H1 (cell line): ENCODE data around the gene SLC7A10. TPM values are rescaled to one million over a fixed set of nuclear protein-coding genes. Genes with fewer than 3 reads are reported as not detected.

ENCODE experiments used
- CTCF ChIA-PET: fragments of 300-600 bp; sonication (Branson Sonifier 250); formaldehyde crosslinking; loops from one replicate; lab custom pipeline; 2021; ENCODE audit not compliant: partially characterized antibody; lab: Charles Lee
- POLR2A ChIA-PET: fragments of 300-600 bp; sonication (Branson Sonifier 250); formaldehyde crosslinking; loops from one replicate; lab custom pipeline; 2021; ENCODE audit warnings: inconsistent platforms; ENCODE audit not compliant: partially characterized antibody; lab: Charles Lee
- DNase-seq, 2 experiments: peaks; one replicate each; pipeline versions ENCODE4 v3.0.0 to v3.0.0-alpha.2; 2010 to 2022; ENCODE audit warnings: low spot score in 2 of 2, low read depth in 1 of 2, mixed read lengths in 1 of 2
- FAIRE-seq: peaks from 2 replicates; lab custom pipeline; 2011; peaks lifted over from hg19 to GRCh38; lab: Jason Lieb, UNC
- H2AFZ ChIP-seq: 2 replicates; pipeline ENCODE4 v1.8.1; 2012; ENCODE audit warnings: low read length, inconsistent platforms
- H2AK5ac ChIP-seq: 2 replicates; pipeline ENCODE4 v1.6.1; 2013; ENCODE audit warnings: low read depth, low read length
- H2BK120ac ChIP-seq: replicated peaks from 2 replicates; pipeline ENCODE3; 2013; ENCODE audit warnings: low read depth, low read length, inconsistent platforms
- H2BK12ac ChIP-seq: 2 replicates; pipeline ENCODE4 v1.6.1; 2013; ENCODE audit warnings: low read depth, low read length
- H2BK15ac ChIP-seq: 2 replicates; pipeline ENCODE4 v1.6.1; 2013; ENCODE audit warnings: low read length
- H2BK20ac ChIP-seq: 2 replicates; pipeline ENCODE4 v1.6.1; 2013; ENCODE audit warnings: low read length
- H2BK5ac ChIP-seq: 2 replicates; pipeline ENCODE4 v1.6.1; 2013; ENCODE audit warnings: low read depth, low read length
- H3K14ac ChIP-seq: 2 replicates; pipeline ENCODE4 v1.6.1; 2013; ENCODE audit warnings: inconsistent platforms; ENCODE audit not compliant: insufficient read length
- H3K18ac ChIP-seq: 2 replicates; pipeline ENCODE4 v1.6.1; 2013; ENCODE audit warnings: low read length; ENCODE audit errors: extremely low read depth
- H3K23ac ChIP-seq: 2 replicates; pipeline ENCODE4 v1.6.1; 2013; ENCODE audit warnings: inconsistent platforms; ENCODE audit not compliant: insufficient read length
- H3K23me2 ChIP-seq: 2 replicates; pipeline ENCODE4 v1.6.1; 2013; ENCODE audit warnings: low read depth, low read length
- H3K27ac ChIP-seq: 2 replicates; pipeline ENCODE4 v1.6.1; 2011; ENCODE audit warnings: low read depth, low read length, inconsistent platforms
- H3K27me3 ChIP-seq, 4 experiments: replicated peaks in 1 of 4; 1 replicate in 1 of 4; 2 replicates in 3 of 4; pipeline versions ENCODE4 v1.6.1 to v1.8.1; 2011 to 2013; ENCODE audit warnings: low read length in 3 of 4, mild to moderate bottlenecking in 3 of 4, inconsistent platforms in 2 of 4, mixed read lengths in 2 of 4, moderate library complexity in 1 of 4; ENCODE audit not compliant: control insufficient read depth in 3 of 4, insufficient read depth in 3 of 4; ENCODE audit errors: extremely low read depth in 1 of 4
- H3K36me3 ChIP-seq, 4 experiments: 2 replicates each; pipeline versions ENCODE4 v1.6.1 to v1.8.1; 2011 to 2013; ENCODE audit warnings: mild to moderate bottlenecking in 4 of 4, low read length in 3 of 4, moderate library complexity in 2 of 4, control low read depth in 1 of 4, inconsistent platforms in 1 of 4; ENCODE audit not compliant: insufficient read depth in 4 of 4, control insufficient read depth in 2 of 4
- H3K4ac ChIP-seq: replicated peaks from 2 replicates; pipeline ENCODE3; 2013; ENCODE audit warnings: low read length, low read depth, mixed read lengths, inconsistent platforms; ENCODE audit not compliant: insufficient read length
- H3K4me1 ChIP-seq, 4 experiments: replicated peaks in 1 of 4; 1 replicate in 1 of 4; 2 replicates in 3 of 4; pipeline versions ENCODE4 v1.6.1 to v1.8.1; 2011 to 2013; ENCODE audit warnings: low read length in 3 of 4, inconsistent platforms in 2 of 4, mixed read lengths in 1 of 4; ENCODE audit not compliant: insufficient read depth in 4 of 4, control insufficient read depth in 3 of 4
- H3K4me2 ChIP-seq, 2 experiments: 2 replicates each; pipeline versions ENCODE4 v1.6.1 to v1.8.1; 2011 to 2013; ENCODE audit warnings: low read depth in 2 of 2, low read length in 2 of 2, control low read depth in 1 of 2, inconsistent platforms in 1 of 2, mild to moderate bottlenecking in 1 of 2; ENCODE audit not compliant: insufficient read depth in 1 of 2
- H3K4me3 ChIP-seq, 4 experiments: fragments of 200-600, 300-600 bp in 1 of 4; sonication (generic), shearing (Covaris generic), sonication (Bioruptor Twin) in 1 of 4; 2 replicates each; pipeline versions ENCODE4 v1.5.1 to v1.8.1; 2011 to 2016; ENCODE audit warnings: low read length in 4 of 4, low read depth in 3 of 4, control low read depth in 2 of 4, inconsistent platforms in 2 of 4, mild to moderate bottlenecking in 2 of 4, mixed read lengths in 1 of 4, moderate library complexity in 1 of 4; ENCODE audit not compliant: insufficient read depth in 2 of 4; ENCODE audit errors: extremely low read depth in 1 of 4
- H3K56ac ChIP-seq: replicated peaks from 2 replicates; pipeline ENCODE3; 2013; ENCODE audit warnings: low read depth, mild to moderate bottlenecking, mixed read lengths, low read length, inconsistent platforms; ENCODE audit not compliant: insufficient read length
- H3K79me1 ChIP-seq: 2 replicates; pipeline ENCODE4 v1.6.1; 2013; ENCODE audit warnings: low read depth, low read length, control low read depth
- H3K79me2 ChIP-seq, 2 experiments: 2 replicates each; pipeline versions ENCODE4 v1.6.1 to v1.8.1; 2012 to 2013; ENCODE audit warnings: low read length in 2 of 2, mild to moderate bottlenecking in 2 of 2, inconsistent platforms in 1 of 2; ENCODE audit not compliant: insufficient read depth in 2 of 2, control insufficient read depth in 1 of 2
- H3K9ac ChIP-seq, 4 experiments: replicated peaks in 1 of 4; 1 replicate in 1 of 4; 2 replicates in 3 of 4; pipeline versions ENCODE4 v1.6.1 to v1.8.1; 2011 to 2013; ENCODE audit warnings: low read depth in 3 of 4, low read length in 3 of 4, control low read depth in 2 of 4, mild to moderate bottlenecking in 2 of 4, moderate library complexity in 2 of 4, inconsistent platforms in 1 of 4; ENCODE audit errors: extremely low read depth in 1 of 4
- H3K9me3 ChIP-seq, 2 experiments: 2 replicates each; pipeline versions ENCODE4 v1.6.1 to v1.8.1; 2012 to 2013; ENCODE audit warnings: mild to moderate bottlenecking in 2 of 2, moderate library complexity in 2 of 2, control low read depth in 1 of 2, inconsistent platforms in 1 of 2, low read depth in 1 of 2, low read length in 1 of 2, mixed read lengths in 1 of 2; ENCODE audit not compliant: insufficient read depth in 2 of 2
- H4K20me1 ChIP-seq, 2 experiments: replicated peaks in 1 of 2; 2 replicates each; pipeline versions ENCODE3 to v1.8.1; 2011 to 2013; ENCODE audit warnings: inconsistent platforms in 2 of 2, low read length in 2 of 2, mild to moderate bottlenecking in 1 of 2; ENCODE audit not compliant: insufficient read depth in 2 of 2, control insufficient read depth in 1 of 2
- H4K5ac ChIP-seq: 2 replicates; pipeline ENCODE4 v1.6.1; 2013; ENCODE audit warnings: low read length, low read depth, mixed read lengths, inconsistent platforms; ENCODE audit not compliant: insufficient read length
- H4K8ac ChIP-seq: 2 replicates; pipeline ENCODE4 v1.8.0; 2013; ENCODE audit warnings: mild to moderate bottlenecking, moderate library complexity, low read length, inconsistent platforms; ENCODE audit not compliant: insufficient read depth; ENCODE audit errors: extremely low read depth
- H4K91ac ChIP-seq: replicated peaks from 2 replicates; pipeline ENCODE3; 2013; ENCODE audit warnings: low read length, mixed read lengths, inconsistent platforms; ENCODE audit not compliant: insufficient read length
- ASH2L ChIP-seq: fragments of 200-600, 300-600 bp; sonication (generic); IDR thresholded peaks from one replicate; pipeline ENCODE4 v1.7.1; 2017; ENCODE audit warnings: low read length
- CREB1 ChIP-seq: IDR thresholded peaks from 2 replicates; pipeline ENCODE4 v1.6.1; 2012; ENCODE audit warnings: inconsistent platforms
- E2F6 ChIP-seq: IDR thresholded peaks from 2 replicates; pipeline ENCODE4 v1.6.1; 2012; ENCODE audit warnings: inconsistent platforms
- KDM4A ChIP-seq: IDR thresholded peaks from one replicate; pipeline ENCODE4 v1.7.1; 2012; ENCODE audit warnings: low read depth, mild to moderate bottlenecking, moderate library complexity, low read length, inconsistent platforms; ENCODE audit not compliant: severe bottlenecking
- POLR2A ChIP-seq, 2 experiments: IDR thresholded peaks; 1 replicate in 1 of 2; 2 replicates in 1 of 2; pipeline ENCODE4 v1.6.1; 2011; ENCODE audit warnings: low read depth in 2 of 2, low read length in 2 of 2, mild to moderate bottlenecking in 2 of 2; ENCODE audit errors: control extremely low read depth in 1 of 2
- RBBP5 ChIP-seq: IDR thresholded peaks from 2 replicates; pipeline ENCODE4 v1.7.1; 2012; ENCODE audit warnings: low read depth, mild to moderate bottlenecking, inconsistent platforms, low read length, moderate library complexity, borderline replicate concordance
- SP1 ChIP-seq: IDR thresholded peaks from 2 replicates; pipeline ENCODE4 v1.6.1; 2011; ENCODE audit warnings: low read depth, low read length
- SP4 ChIP-seq: IDR thresholded peaks from 2 replicates; pipeline ENCODE4 v1.6.1; 2012; ENCODE audit warnings: low read length, inconsistent platforms
- TAF1 ChIP-seq: IDR thresholded peaks from 2 replicates; pipeline ENCODE4 v1.6.1; 2011; ENCODE audit warnings: mild to moderate bottlenecking, low read depth, low read length
- TEAD4 ChIP-seq: IDR thresholded peaks from 2 replicates; pipeline ENCODE4 v1.6.1; 2012; ENCODE audit warnings: low read depth, low read length, inconsistent platforms, mixed read lengths
- USF2 ChIP-seq: IDR thresholded peaks from 2 replicates; pipeline ENCODE4 v1.6.1; 2011; ENCODE audit warnings: low read length, improper control_type of control experiment
- WGBS, 2 experiments: shearing (Covaris generic) in 1 of 2; methylation state at CpG; one replicate each; pipeline versions ENCODE4 v1.1.6 to v1.1.7; 2013 to 2015; ENCODE audit warnings: low lambda C conversion rate in 2 of 2, mixed read lengths in 2 of 2, inconsistent platforms in 1 of 2, low coverage in 1 of 2, missing lambda C conversion rate in 1 of 2; ENCODE audit not compliant: insufficient replicate concordance in 2 of 2, insufficient coverage in 1 of 2, insufficient read length in 1 of 2; ENCODE audit errors: extremely low coverage in 1 of 2, missing lambda C conversion rate in 1 of 2; 5-methylcytosine and 5-hydroxymethylcytosine counted together
- polyA plus RNA-seq, 7 experiments: library from polyadenylated mRNA; depleted of rRNA in 3 of 7; stranded (reverse) in 5 of 7; unstranded in 2 of 7; fragments of >200 nt in 5 of 7; fragments of 200-250 nt in 2 of 7; gene quantifications; 1 replicate in 5 of 7; 2 replicates in 1 of 7; 4 replicates in 1 of 7; pipeline versions ENCODE4 v1.2.1 to v1.2.3, GENCODE V29; 2011 to 2013; ENCODE audit warnings: missing spikeins in 2 of 7, mixed read lengths in 2 of 7
- total RNA-seq: library from RNA; stranded (reverse); fragmentation: NEBNext Ultra II Directional; extraction: Animal tissue kit (Norgen Biotek cat#: 25700); gene quantifications from 2 replicates; pipeline ENCODE4 v1.2.1, GENCODE V29; 2021

SLC7A10 gene
- total and polyA plus RNA-seq, 2 of the 8 experiments (the other 6 are each of a cell fraction or from before 2014, with no cell fraction given), result 3.7 to 7.1 TPM

- Histone ChIP-seq H3K4ac (peak overlapping the region; percentile 33), H2AFZ (peak overlapping the region; percentile 53; the same call in 1 of the 2 replicates), H3K36me3 (no peaks in the 10 kb centered on the region), H2AK5ac (no peak overlapping the region), H3K4me1 (peaks cover 0 to 9% (median 6%) of the 10 kb centered on the region in 4 experiments; a peak in 5 of 7 replicates), H3K9me3 (peaks cover 0 to 10% of the 10 kb centered on the region in 2 experiments; a peak in 1 of 4 replicates), H2BK5ac (peak overlapping the region; percentile 35; the same call in 1 of the 2 replicates), H2BK20ac (no peak overlapping the region), H3K18ac (peak overlapping the region; percentile 53; the same call in 1 of the 2 replicates), H3K4me3 (peak overlapping the region; percentile 31 to 62 (median 40)), H4K5ac (no peak overlapping the region), H3K56ac (peak overlapping the region; percentile 36), H3K27ac (no peak overlapping the region), H3K14ac (no peak overlapping the region), H3K9ac (peak overlapping the region in 1 of 4 experiments; percentile 29; a peak in 1 of 7 replicates), H3K23ac (no peak overlapping the region), H2BK120ac (peak overlapping the region; percentile 43), H3K79me1 (no peaks in the 10 kb centered on the region), H3K27me3 (peaks cover 16 to 33% (median 30%) of the 10 kb centered on the region in 4 experiments), H4K8ac (no peak overlapping the region), H3K23me2 (peaks cover 15% of the 10 kb centered on the region; the same call in 1 of the 2 replicates), H4K91ac (peak overlapping the region; percentile 95), H2BK15ac (no peak overlapping the region), H2BK12ac (peak overlapping the region; percentile 50; the same call in 1 of the 2 replicates), H3K4me2 (peak overlapping the region; percentile 83 to 87), H4K20me1 (peaks cover 0 to 6% of the 10 kb centered on the region in 2 experiments), H3K79me2 (no peaks in the 10 kb centered on the region)
- DNase-seq, result no peak
- FAIRE-seq, result no peak
- peak; percentile 96; the same call in 1 of the 2 replicates for TF ChIP-seq RBBP5
- TF ChIP-seq TAF1, result 0 out of 2 replicates have a peak, but pooled peaks have one; percentile 34
- TF ChIP-seq ASH2L, result peak; percentile 93
- peak; percentile 96 for TF ChIP-seq TEAD4
- TF ChIP-seq KDM4A, result peak; percentile 60
- TF ChIP-seq SP1, result peak; percentile 79
- TF ChIP-seq USF2, result no peak
- TF ChIP-seq POLR2A (IDR thresholded peaks at IDR 0.05; ENCODE audit: control extremely low read depth in 1 of 2, low read depth in 2 of 2, low read length in 2 of 2), result 0 out of 3 replicates have a peak, but pooled peaks of 1 of the 2 experiments have one; percentile 13
- peak; percentile 32; the same call in 1 of the 2 replicates for TF ChIP-seq SP4
- 0 out of 2 replicates have a peak, but pooled peaks have one; percentile 7 for TF ChIP-seq E2F6
- no peak for TF ChIP-seq CREB1
- CTCF ChIA-PET, result interaction anchor here (0.6 to 1.9 kb wide), 7 partner anchors 8 to 509 kb away, joined by 3 to 7 read pairs (median 3); no protein-coding TSS in a partner anchor
- POLR2A ChIA-PET, result interaction anchor here (0.6 to 2.3 kb wide), 12 partner anchors 10 to 433 kb away, joined by 3 to 10 read pairs (median 3); partner anchors contain the start of genes CEBPA and CEBPG
- 35% methylated on average over 13 of the region's 18 CpGs; no CpG with 5 or more reads in 1 of the 2 experiments for WGBS, 2 experiments
Observed at GRCh38 chr19:33227242-33227650, 1.6 kb upstream of the SLC7A10 start.
